Choroid plexus epithelial cell (primary cell): ENCODE data around the gene ASTN1.

ENCODE experiments used
- DNase-seq: peaks from one replicate; pipeline ENCODE4 v3.0.0-alpha.2; 2010; ENCODE audit warnings: low read depth
- H3K4me3 ChIP-seq: 2 replicates; pipeline ENCODE4 v1.5.1; 2011; ENCODE audit warnings: low read depth, mild to moderate bottlenecking, control low read depth, low read length, moderate library complexity
- TF ChIP-seq, protein P1 (sequence below): conservative IDR thresholded peaks from 2 replicates; pipeline ENCODE4 v1.5.1; 2011; ENCODE audit warnings: low read depth, mild to moderate bottlenecking, control low read depth, inconsistent platforms, low read length, moderate library complexity

The ASTN1 gene

DNA sequence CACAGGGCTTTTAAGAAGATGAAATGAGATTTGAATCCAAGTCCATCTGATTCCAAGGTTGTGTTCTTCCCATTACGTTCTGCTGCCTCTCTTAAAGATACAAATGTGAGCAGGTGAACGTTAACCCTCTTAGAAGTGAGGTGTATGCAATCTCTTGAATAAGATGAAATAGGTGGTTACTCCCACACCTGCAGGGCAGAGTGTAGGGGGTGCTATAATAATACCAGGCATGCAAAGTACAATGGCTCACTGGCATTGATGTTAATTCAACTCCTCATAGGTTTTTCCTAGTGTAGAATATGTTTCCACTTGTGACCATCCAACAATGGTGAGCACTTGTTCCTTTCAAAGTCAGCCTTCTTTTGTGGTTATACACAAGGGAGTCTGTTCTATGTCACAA, 163.0 kb downstream of the ASTN1 start:
- DNase-seq: no peak
- TF ChIP-seq, protein P1, sequence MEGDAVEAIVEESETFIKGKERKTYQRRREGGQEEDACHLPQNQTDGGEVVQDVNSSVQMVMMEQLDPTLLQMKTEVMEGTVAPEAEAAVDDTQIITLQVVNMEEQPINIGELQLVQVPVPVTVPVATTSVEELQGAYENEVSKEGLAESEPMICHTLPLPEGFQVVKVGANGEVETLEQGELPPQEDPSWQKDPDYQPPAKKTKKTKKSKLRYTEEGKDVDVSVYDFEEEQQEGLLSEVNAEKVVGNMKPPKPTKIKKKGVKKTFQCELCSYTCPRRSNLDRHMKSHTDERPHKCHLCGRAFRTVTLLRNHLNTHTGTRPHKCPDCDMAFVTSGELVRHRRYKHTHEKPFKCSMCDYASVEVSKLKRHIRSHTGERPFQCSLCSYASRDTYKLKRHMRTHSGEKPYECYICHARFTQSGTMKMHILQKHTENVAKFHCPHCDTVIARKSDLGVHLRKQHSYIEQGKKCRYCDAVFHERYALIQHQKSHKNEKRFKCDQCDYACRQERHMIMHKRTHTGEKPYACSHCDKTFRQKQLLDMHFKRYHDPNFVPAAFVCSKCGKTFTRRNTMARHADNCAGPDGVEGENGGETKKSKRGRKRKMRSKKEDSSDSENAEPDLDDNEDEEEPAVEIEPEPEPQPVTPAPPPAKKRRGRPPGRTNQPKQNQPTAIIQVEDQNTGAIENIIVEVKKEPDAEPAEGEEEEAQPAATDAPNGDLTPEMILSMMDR: no peak
- no peak overlapping the region for H3K4me3 ChIP-seq

DNA sequence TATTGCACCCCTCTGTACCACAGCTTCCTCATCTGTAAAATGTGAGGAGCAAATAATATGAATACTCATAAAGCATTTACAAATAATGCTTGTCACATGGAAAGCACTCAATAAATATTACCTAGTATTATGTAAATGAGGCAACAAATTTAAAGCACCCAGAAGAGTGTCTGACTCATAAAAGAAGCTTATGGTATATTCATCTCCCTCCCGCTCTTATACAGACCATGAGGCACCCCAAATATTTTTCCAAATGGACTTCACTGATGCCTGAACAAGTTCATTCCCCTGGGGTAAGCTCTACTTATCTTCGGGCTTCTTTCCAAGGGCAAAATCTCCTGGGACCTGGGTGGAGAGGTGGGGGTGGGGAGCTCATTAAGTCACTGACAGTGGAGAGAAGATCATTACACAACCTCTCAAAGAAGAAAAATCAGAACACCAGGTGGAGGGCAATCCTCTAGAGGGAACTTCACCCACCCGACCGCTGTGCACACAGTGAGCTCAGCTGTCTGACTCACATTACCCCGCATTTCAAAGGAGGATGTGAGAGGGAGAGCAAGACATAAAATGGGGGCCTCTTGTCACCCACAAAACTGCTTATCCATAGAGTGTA, 166.2 kb downstream of the ASTN1 start:
- no peak overlapping the region for H3K4me3 ChIP-seq
- TF ChIP-seq, protein P1: no peak
- no peak for DNase-seq

DNA sequence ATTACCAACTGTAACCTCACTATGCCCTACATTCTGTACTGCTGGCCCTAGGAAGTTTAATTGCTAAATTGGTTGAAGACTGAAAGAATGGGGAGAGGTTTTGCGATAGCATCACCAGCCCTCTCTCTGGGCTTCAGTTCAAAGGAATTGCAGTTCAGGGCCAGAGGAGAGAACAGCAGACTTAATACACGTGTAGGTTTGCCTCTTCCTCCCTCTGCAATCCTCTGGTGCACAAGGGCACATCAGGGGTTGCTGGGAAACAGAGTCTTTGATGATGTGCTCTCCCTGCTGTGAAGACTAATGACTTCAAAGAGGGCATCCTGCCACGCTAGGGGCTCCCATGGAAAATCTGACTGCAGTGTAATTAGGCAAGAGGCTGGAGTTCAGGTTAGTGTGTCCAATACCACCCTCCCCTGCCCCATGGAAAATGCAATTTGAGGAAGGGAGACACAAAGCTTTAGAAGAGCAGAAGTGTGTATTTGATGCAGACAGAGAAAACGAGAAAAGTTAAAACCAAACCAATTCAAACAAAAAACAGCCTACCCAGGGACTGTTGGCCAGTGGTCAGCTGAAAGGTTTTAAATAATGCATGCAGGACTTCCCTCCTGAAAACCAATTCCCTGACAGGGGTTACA, 167.9 kb downstream of the ASTN1 start:
- no peak overlapping the region for H3K4me3 ChIP-seq
- TF ChIP-seq, protein P1: no peak
- peak; percentile 4 for DNase-seq

DNA sequence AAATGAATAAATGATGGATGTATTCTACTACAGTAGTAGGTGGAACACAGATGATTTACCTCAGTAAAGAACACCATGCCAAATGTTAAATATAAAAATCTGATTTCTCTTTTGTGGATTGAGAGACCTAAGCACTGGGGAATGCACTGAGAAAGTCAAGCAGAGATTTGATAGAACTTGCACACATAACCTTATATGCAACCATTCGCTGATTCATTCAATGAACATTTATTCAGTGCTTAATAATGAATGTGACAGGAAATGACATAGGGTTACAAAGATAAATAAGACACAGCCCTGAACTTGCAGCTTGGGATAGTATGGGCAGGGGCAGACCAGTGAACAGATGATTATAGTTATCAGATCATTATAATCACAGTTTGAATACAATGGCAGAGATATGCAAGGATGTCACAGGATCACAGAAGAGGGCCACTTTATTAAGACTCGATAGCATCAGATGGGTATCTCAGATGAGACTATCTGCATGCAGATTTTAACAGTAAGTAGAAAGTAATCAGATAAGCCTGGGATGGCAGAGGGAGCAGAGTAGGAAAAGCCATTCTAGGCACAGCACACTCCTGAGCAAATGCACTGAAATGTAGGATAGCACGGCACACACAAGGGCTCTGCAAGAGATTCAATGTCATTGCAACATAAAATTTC, 169.4 kb downstream of the ASTN1 start:
- TF ChIP-seq, protein P1: no peak
- DNase-seq: peak; percentile 1

DNA sequence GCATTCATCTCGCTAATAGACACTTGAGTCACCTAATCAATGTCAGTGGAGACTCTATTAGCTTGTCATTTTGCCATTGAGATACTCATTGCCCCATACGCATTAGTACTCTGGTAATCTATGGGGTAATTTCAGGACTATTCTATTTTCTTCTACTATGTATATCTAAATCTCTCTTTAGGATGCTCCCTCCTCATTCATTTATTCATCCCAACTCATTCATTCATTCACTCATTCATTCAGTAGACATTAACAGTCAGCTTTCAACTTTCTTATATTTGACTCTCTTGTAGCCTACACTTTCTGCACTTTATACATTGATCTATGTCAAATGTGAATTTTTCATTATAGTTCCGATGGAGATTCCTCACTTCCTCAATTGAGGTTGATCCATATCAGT, 170.9 kb downstream of the ASTN1 start:
- DNase-seq: no peak
- H3K4me3 ChIP-seq: no peak overlapping the region
- TF ChIP-seq, protein P1: no peak

More for the DNA sequence above, 169.4 kb downstream of the ASTN1 start:
- no peak overlapping the region for H3K4me3 ChIP-seq

DNA sequence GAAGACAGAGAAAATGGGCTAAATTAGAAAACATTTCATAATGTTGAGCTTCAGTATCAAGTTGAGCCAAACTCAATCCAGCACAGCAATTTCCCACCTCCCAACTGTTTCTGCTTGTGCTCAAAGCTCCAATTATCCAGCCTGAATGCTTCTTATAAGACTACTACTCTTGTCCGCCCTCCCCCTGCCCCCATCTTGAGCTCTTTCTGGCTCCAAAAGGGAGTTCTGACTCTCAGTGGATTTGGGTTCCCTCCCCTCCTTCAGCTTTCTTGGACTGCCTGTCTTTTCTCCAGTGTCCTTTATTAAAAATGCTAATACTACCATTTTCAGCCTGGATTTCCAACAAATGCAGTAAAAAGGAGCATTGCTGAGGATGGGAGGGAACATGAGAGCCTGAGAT, 174.8 kb downstream of the ASTN1 start:
- DNase-seq: no peak
- TF ChIP-seq, protein P1: no peak
- no peak overlapping the region for H3K4me3 ChIP-seq

DNA sequence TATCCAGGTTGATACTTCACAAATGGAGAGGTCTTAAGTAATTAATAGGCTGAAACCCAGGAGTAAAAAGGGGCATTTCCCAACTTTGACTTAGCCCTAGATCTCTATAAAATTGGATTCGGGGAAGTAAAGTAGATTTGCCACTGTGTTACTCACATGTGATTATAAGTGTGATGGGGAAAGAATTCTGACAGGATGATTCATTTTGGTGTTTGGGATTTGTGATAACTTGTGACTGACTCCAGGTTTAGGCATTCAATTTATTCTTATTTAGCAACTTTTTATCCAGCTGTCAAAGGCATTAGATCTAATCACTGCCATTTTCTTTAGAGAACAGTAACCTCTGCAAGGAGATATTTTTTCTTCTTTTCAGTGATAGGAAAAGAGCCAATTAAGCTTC, 175.5 kb downstream of the ASTN1 start:
- TF ChIP-seq, protein P1: no peak
- H3K4me3 ChIP-seq: no peak overlapping the region
- peak; percentile 7 for DNase-seq
